GM12801 (cell line): Measurements from ENCODE around the gene ELMO1.

Experiments
- CTCF ChIP-seq: IDR thresholded peaks from one replicate; pipeline ENCODE4 v1.5.1; 2011; ENCODE audit warnings: control low read depth; ENCODE audit not compliant: insufficient read length; ENCODE audit errors: extremely low read depth

The ELMO1 gene

GRCh38 chr7:36957620-36958019 is 491.0 kb downstream of the ELMO1 start:
- no peak for TF ChIP-seq CTCF

DNA sequence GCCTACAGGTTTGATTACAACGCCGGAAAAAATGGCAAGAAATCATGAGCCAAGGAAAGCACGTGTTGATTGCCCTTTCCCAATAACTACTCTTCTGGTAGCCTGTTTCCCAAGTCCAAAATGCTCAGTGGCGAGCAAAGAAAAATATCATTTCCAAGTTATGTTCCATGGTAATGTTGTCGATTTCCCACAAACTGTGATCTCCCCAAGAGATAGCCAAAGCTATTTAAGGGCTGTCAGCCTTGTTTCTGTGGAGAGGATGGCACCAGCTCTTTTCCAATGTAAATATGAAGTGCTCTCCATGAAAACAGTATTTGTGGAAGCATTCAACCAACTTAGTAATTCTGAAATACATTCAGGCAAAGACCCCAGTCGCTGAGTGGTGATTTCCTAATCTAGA is 491.9 kb downstream of the ELMO1 start:
- TF ChIP-seq CTCF, result no peak

DNA sequence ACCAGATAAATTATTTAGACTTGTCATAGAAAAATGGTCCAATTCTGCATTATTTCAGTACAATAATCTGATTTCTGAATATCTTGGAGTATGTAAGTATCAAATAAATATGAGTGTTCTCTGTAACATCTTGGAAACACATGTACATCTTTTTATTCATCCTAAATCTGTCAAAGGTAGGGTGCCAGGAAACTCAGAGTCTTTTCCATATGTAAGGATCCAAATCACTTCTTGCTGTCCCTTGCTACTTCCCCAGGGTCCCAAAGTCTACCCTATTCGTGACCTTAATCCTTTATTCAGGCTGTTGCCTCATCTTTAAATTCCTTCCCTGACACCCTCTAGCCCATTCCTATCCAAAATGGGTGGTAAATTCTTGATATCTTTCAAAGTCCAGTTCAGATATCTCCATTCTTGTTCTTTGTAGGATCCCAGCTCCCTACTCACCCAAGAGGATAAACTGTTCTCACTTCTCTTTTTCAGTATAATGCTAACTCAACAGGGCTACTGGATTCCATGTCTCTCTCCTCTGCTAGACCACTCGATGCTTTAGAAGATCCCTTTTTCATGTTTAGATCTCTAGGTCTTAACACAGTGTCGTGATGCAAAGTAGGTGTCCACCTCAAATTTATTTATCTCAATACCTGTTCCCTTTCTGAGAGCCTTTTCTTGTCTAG is 493.1 kb downstream of the ELMO1 start:
- no peak for TF ChIP-seq CTCF

- no peak for TF ChIP-seq CTCF
Observed at GRCh38 chr7:36951257-36951697, 497.4 kb downstream of the ELMO1 start.

DNA sequence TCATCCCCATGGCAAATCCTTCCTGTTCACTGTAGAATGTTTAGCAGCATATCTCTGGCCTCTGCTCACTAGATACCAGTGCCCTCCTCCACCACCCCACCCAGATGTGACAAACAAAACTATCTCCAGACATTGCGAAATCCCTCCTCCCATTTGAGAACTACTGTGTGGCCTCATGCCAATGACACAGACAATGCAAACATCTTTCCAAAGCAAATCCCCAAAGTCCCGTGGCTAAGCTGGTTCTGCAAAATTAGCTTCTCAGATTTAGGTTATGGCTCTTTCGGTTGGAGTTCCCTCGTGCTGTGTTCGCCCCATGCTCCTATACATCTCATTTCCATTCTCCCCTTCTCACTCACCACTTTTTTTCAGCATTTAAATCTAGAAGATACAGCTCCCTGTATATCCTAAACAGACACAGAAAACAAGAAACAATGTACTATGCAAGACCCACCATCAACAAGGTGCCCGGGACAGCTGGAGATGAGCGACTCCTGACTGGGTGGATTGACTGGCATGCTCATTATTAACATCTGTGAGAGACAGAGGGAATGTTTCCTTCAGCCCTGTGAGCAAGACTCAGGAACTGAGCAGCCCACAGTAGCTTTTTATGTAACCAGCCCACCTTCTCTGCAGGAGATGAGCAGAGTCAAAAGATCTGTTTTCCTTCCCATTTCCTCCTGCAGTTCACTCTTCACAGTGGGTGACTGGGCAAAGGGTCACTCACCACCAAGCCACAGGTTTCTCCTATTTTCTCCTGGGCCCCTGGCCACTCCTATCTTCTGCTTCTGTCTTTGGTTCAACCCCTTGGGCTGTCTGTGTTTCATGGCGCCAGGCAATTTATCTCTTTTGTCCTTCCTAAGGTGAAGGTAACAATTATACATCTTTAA is 498.7 kb downstream of the ELMO1 start:
- TF ChIP-seq CTCF, result no peak

GRCh38 chr7:36946401-36946739 is 502.3 kb downstream of the ELMO1 start:
- TF ChIP-seq CTCF, result no peak

DNA sequence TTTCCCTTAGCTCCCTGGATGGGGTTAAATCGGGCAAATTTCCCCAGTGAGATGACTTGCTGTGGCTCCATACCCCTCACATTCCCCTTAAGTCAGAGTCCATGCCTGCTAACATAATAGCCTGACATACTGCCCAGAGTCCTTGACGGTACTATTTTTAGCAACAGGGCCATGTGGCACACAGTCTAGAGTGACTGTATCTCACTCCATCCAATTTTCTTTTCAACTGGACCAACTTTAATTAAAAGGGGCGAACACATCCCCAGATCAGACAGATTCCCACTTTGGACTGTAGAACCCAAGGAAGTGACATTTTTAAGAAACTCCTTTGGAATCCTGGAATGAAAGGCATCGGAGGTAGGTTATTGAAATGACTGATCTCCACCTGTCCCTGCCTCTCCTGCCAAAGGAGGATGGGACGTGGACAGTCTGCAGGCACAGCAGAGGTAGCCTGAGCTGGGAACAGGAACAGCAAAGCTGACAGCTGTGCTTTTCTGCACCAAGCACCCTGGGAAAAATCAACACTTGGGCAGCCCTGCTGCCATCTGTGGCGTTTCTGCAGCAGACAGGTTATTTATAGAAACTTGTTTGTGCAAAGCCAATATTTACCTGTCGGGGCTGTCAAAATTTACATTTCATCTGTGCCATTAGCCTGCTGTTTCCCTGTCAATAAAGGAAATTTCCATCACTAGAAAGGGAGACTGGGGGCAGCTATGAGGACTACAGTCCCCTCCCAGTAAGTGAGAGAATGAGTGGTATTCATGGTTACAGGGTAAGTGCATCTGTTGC is 502.9 kb downstream of the ELMO1 start:
- no peak for TF ChIP-seq CTCF
